Esophagus squamous epithelium (tissue), 5 donors: ENCODE results near the gene IGSF9. TPM values are rescaled to one million over a fixed set of nuclear protein-coding genes. Genes with fewer than 3 reads are reported as not detected.

Experiments used
- DNase-seq: peaks from one replicate; lab custom pipeline; 2025; lab: John Stamatoyannopoulos, UW
- H3K27ac ChIP-seq, 4 donors: fragments of 200-600 bp; sonication (generic); one replicate each; pipeline ENCODE4 v1.5.1; 2016 to 2019; ENCODE audit warnings: mild to moderate bottlenecking in 1 of 4
- H3K27me3 ChIP-seq, 4 donors: fragments of 200-600 bp; sonication (generic); 1 replicate in 3 of 4; 2 replicates in 1 of 4; pipeline versions ENCODE4 v1.5.1 to v1.6.0; 2017 to 2021; ENCODE audit warnings: antibody characterized with exemption in 1 of 4
- H3K36me3 ChIP-seq, 3 donors: fragments of 200-600 bp; sonication (generic); one replicate each; pipeline ENCODE4 v1.5.1; 2016 to 2019
- H3K4me1 ChIP-seq, 3 donors: fragments of 200-600 bp; sonication (generic); one replicate each; pipeline ENCODE4 v1.5.1; 2017 to 2019
- H3K4me3 ChIP-seq, 4 donors: fragments of 200-600 bp; sonication (generic); 1 replicate in 3 of 4; 2 replicates in 1 of 4; pipeline ENCODE4 v1.5.1; 2016 to 2019; ENCODE audit warnings: mild to moderate bottlenecking in 2 of 4, moderate library complexity in 1 of 4
- H3K9me3 ChIP-seq, 3 donors: fragments of 200-600 bp; sonication (generic); one replicate each; pipeline ENCODE4 v1.5.1; 2016 to 2019
- POLR2A ChIP-seq, 4 donors: fragments of 450-650 bp; IDR thresholded peaks; one replicate each; pipeline ENCODE4 v1.6.1; 2017; ENCODE audit warnings: antibody characterized with exemption in 4 of 4, mild to moderate bottlenecking in 4 of 4, moderate library complexity in 3 of 4
- WGBS, 2 donors: methylation state at CpG; one replicate each; pipeline ENCODE4 v1.1.5; 2018; 5-methylcytosine and 5-hydroxymethylcytosine counted together
- intact Hi-C: fragments of 100-400 bp; cut with DNase I; formaldehyde crosslinking; loops from one replicate; pipeline ENCODE4 v1.15.0; 2022
- total RNA-seq, 4 donors: library from RNA; depleted of rRNA; stranded (reverse); fragments of >200 nt; gene quantifications; one replicate each; pipeline ENCODE4 v1.1.0, GENCODE V29; 2016
- TF ChIP-seq, protein P1 (sequence below), 6 experiments: fragments of 450-650 bp in 4 of 6; fragments of 200-600 bp in 2 of 6; sonication (generic) in 2 of 6; IDR thresholded peaks; one replicate each; pipeline ENCODE4 v1.5.1; 2016 to 2019; ENCODE audit warnings: antibody characterized with exemption in 6 of 6, mild to moderate bottlenecking in 4 of 6, moderate library complexity in 4 of 6
- donor health status: DM: yes; HTN: yes; CAD: no.

The IGSF9 gene
- total RNA-seq, 4 donors from 2014 or later: 4.2 to 12.0 (median 8.8) TPM

DNA sequence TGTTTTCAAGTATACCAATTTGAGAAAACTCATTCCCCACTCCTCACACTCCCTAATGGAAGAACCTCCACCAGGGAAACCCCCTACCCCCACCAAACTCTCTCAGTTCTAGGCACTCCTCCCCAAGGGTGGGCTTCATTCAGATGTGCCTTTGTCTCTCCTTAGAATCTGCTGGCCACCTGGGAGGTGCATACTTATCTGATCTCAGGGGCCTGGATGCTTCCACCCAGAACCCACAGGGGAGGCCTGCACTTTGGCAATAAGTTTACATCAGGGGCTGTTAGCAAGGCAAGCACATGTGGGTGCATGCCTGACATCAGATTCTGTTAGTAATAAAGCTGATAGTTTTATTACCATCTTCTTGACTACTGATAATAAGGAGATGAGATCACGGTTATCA, 41.1 kb upstream of the IGSF9 start:
- intact Hi-C loops: no loop called here
- WGBS, 2 donors: 80 to 83% methylated on average over 1 of the region's 1 CpG
- Histone ChIP-seq H3K27ac (no peak overlapping the region), H3K9me3 (no peaks in the 10 kb centered on the region), H3K4me3 (no peak overlapping the region), H3K27me3 (peaks cover 0 to 11% (median 0%) of the 10 kb centered on the region in 4 donors), H3K36me3 (peaks cover 0 to 2% (median 0%) of the 10 kb centered on the region in 3 donors), H3K4me1 (peaks cover 0 to 12% (median 0%) of the 10 kb centered on the region in 3 donors)
- TF ChIP-seq, protein P1, sequence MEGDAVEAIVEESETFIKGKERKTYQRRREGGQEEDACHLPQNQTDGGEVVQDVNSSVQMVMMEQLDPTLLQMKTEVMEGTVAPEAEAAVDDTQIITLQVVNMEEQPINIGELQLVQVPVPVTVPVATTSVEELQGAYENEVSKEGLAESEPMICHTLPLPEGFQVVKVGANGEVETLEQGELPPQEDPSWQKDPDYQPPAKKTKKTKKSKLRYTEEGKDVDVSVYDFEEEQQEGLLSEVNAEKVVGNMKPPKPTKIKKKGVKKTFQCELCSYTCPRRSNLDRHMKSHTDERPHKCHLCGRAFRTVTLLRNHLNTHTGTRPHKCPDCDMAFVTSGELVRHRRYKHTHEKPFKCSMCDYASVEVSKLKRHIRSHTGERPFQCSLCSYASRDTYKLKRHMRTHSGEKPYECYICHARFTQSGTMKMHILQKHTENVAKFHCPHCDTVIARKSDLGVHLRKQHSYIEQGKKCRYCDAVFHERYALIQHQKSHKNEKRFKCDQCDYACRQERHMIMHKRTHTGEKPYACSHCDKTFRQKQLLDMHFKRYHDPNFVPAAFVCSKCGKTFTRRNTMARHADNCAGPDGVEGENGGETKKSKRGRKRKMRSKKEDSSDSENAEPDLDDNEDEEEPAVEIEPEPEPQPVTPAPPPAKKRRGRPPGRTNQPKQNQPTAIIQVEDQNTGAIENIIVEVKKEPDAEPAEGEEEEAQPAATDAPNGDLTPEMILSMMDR (IDR thresholded peaks at IDR 0.05): no peak
- TF ChIP-seq POLR2A (IDR thresholded peaks at IDR 0.05): no peak
- no peak for DNase-seq

DNA sequence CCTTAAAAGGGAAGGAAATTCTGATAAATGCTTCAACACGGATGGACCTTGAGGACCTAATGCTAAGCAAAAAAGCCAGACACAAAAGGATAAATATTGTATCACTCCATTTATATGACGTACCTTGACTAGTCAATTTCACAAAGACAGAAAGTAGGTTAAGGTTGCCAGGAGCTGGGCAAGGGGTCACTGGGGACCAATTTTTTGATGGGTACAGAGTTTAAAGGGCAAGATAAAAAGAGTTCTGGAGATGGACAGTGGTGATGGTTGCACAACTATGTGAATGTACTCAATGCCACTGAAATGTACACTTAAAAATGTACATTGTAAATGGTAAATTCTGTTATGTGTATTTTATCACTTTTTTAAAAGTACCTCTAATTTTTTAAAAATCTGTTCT, 40.7 kb upstream of the IGSF9 start:
- TF ChIP-seq, protein P1 (IDR thresholded peaks at IDR 0.05): no peak
- TF ChIP-seq POLR2A (IDR thresholded peaks at IDR 0.05): no peak
- H3K4me3 ChIP-seq: no peak overlapping the region
- 77 to 80% methylated on average over 2 of the region's 2 CpGs for WGBS, 2 donors
- no peaks in the 10 kb centered on the region for H3K9me3 ChIP-seq
- peaks cover 0 to 11% (median 0%) of the 10 kb centered on the region in 4 donors for H3K27me3 ChIP-seq
- H3K36me3 ChIP-seq: peaks cover 0 to 7% (median 0%) of the 10 kb centered on the region in 3 donors
- H3K27ac ChIP-seq: no peak overlapping the region
- DNase-seq: no peak
- H3K4me1 ChIP-seq: peaks cover 0 to 8% (median 0%) of the 10 kb centered on the region in 3 donors
- intact Hi-C loops: no loop called here

DNA sequence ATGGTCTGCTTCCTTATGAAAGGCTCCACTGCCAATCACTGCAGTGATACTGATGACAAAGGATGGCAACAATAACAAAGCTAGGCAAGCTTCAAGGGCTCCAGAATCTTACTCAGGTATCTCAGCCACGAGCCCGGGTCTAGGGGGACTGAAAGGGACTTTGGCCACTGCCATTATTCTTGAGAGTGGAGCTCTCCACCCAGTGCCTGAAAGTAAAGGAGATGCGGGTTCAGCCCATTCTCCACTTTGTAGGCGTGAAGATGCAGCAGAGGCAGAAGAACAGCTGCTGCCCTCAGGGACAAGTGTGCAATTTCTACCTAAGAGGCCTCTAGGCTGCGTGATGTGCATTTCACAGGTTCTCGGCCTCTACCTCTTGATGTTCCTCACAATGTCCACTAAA, 40.1 kb upstream of the IGSF9 start:
- DNase-seq: no peak
- Histone ChIP-seq H3K36me3 (peaks cover 0 to 13% (median 0%) of the 10 kb centered on the region in 3 donors), H3K9me3 (no peaks in the 10 kb centered on the region), H3K4me1 (peaks cover 0 to 7% (median 0%) of the 10 kb centered on the region in 3 donors), H3K27me3 (peaks cover 0 to 11% (median 0%) of the 10 kb centered on the region in 4 donors), H3K27ac (no peak overlapping the region), H3K4me3 (no peak overlapping the region)
- 89 to 94% methylated on average over 5 to 6 of the region's 6 CpGs for WGBS, 2 donors
- intact Hi-C loops: no loop called here
- no peak for TF ChIP-seq POLR2A (IDR thresholded peaks at IDR 0.05)
- TF ChIP-seq, protein P1 (IDR thresholded peaks at IDR 0.05): no peak

DNA sequence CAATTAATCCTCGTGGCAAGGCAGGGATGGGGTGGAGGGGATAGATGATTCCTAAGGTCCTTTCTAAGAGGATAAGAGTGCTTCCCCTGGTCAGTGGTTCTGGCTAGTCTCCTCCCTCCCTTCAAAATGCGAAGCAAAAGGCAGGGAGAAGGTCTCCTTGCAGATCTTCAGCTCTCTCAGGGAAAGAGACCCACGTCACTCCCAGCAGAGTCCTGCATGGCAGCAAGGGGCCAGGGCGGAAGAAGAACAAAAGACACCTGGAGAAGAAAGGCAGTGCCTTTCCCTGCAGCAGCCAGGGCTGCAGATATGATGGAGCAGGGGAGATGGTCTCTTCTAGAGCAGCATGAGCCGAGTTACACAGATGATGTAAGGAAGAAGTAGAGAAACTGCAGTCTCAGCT, 38.3 kb upstream of the IGSF9 start:
- no peak for DNase-seq
- Histone ChIP-seq H3K4me3 (no peak overlapping the region), H3K9me3 (no peaks in the 10 kb centered on the region), H3K27me3 (no peaks in the 10 kb centered on the region), H3K4me1 (no peaks in the 10 kb centered on the region), H3K27ac (no peak overlapping the region), H3K36me3 (peaks cover 0 to 16% (median 0%) of the 10 kb centered on the region in 3 donors)
- TF ChIP-seq POLR2A (IDR thresholded peaks at IDR 0.05): no peak
- 82 to 86% methylated on average over 3 to 5 of the region's 5 CpGs for WGBS, 2 donors
- intact Hi-C loops: no loop called here

DNA sequence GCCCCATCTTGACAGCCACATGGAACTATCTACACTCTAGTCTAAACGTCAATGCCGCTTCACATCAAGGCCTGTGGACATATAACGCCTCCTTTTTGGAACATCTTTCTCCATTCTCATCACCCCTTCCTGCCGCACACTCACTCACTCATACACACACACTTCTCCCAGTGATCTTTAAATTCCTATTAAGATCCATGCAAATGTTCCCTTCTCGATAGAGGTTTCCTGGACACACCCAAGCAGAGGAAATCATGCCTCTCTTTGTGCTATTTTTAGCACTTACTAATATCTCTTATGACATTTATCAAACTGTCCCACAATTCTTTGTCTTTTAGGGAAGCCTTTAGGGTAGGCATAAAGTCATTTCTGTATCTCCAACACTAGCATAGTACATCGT, 36.9 kb upstream of the IGSF9 start:
- H3K36me3 ChIP-seq: peaks cover 0 to 16% (median 0%) of the 10 kb centered on the region in 3 donors
- no peaks in the 10 kb centered on the region for H3K9me3 ChIP-seq
- H3K4me3 ChIP-seq: no peak overlapping the region
- 72 to 77% methylated on average over 5 of the region's 6 CpGs for WGBS, 2 donors
- no peak for TF ChIP-seq POLR2A (IDR thresholded peaks at IDR 0.05)
- TF ChIP-seq, protein P1 (IDR thresholded peaks at IDR 0.05): no peak
- DNase-seq: no peak
- H3K4me1 ChIP-seq: no peaks in the 10 kb centered on the region
- H3K27ac ChIP-seq: no peak overlapping the region
- intact Hi-C loops: no loop called here
- no peaks in the 10 kb centered on the region for H3K27me3 ChIP-seq
